K562 (cell line): ENCODE measurements around the gene OPRD1. TPM values are rescaled to one million over a fixed set of nuclear protein-coding genes. Genes with fewer than 3 reads are reported as not detected.

Source experiments
- ATAC-seq: fragments of 200-7000 bp; cut with Tn5 transposase; 3 replicates; pipeline ENCODE4 v1.9.1; 2020; ENCODE audit warnings: moderate library complexity
- BruUV-seq: library from RNA; stranded (reverse); fragments of 400-500 nt; replicated peaks from 2 replicates; lab custom pipeline; 2021; lab: Mats Ljungman, UMichigan
- CTCF ChIA-PET: fragments of 300-600 bp; formaldehyde crosslinking; extraction: SDS; loops from one replicate; lab custom pipeline; 2021; ENCODE audit warnings: low intra/inter-chr PET ratio; lab: Yijun Ruan, JAX
- POLR2A ChIA-PET: fragments of 300-600, 350-650 bp; sonication (Branson Sonifier 250); formaldehyde crosslinking; extraction: SDS; loops from one replicate; lab custom pipeline; 2021; ENCODE audit warnings: antibody characterized with exemption, inconsistent platforms; lab: Yijun Ruan, JAX
- DNase-seq, 4 experiments: peaks; one replicate each; pipeline versions ENCODE4 v3.0.0 to v3.0.0-alpha.2; 2011 to 2018; ENCODE audit warnings: low spot score in 3 of 4, mixed read lengths in 3 of 4; ENCODE audit errors: extremely low read depth in 1 of 4
- FAIRE-seq: peaks from 2 replicates; lab custom pipeline; 2011; peaks lifted over from hg19 to GRCh38; lab: Jason Lieb, UNC
- H2AFZ ChIP-seq: 2 replicates; pipeline ENCODE4 v1.6.0; 2011; ENCODE audit warnings: low read depth, low read length, control low read depth, inconsistent platforms
- H3K27ac ChIP-seq: fragments of 200-600 bp; 3 replicates; pipeline ENCODE4 v1.8.0; 2011; ENCODE audit warnings: low read depth, mild to moderate bottlenecking, control low read depth, inconsistent platforms, low read length, moderate library complexity, mixed read lengths; ENCODE audit errors: extremely low read depth
- H3K27me3 ChIP-seq, 2 experiments: fragments of 300-600 bp in 1 of 2; 2 replicates in 1 of 2; 3 replicates in 1 of 2; pipeline versions ENCODE4 v1.6.0 to v1.8.0; 2011; ENCODE audit warnings: inconsistent platforms in 2 of 2, low read length in 2 of 2, mild to moderate bottlenecking in 1 of 2, mixed read lengths in 1 of 2, moderate library complexity in 1 of 2; ENCODE audit not compliant: control insufficient read depth in 2 of 2, insufficient read depth in 2 of 2
- H3K36me3 ChIP-seq: fragments of 300-600 bp; 3 replicates; pipeline ENCODE4 v1.8.0; 2011; ENCODE audit warnings: mild to moderate bottlenecking, low read length, inconsistent platforms; ENCODE audit not compliant: control insufficient read depth, insufficient read depth
- H3K4me1 ChIP-seq, 2 experiments: fragments of 200-600 bp in 1 of 2; replicated peaks in 1 of 2; 2 replicates in 1 of 2; 3 replicates in 1 of 2; pipeline versions ENCODE4 v1.5.1 to v1.8.0; 2011; ENCODE audit warnings: inconsistent platforms in 2 of 2, low read length in 2 of 2, mild to moderate bottlenecking in 1 of 2, mixed read lengths in 1 of 2, moderate library complexity in 1 of 2; ENCODE audit not compliant: control insufficient read depth in 2 of 2, insufficient read depth in 2 of 2
- H3K4me2 ChIP-seq: 2 replicates; pipeline ENCODE4 v1.6.1; 2011; ENCODE audit warnings: low read length, control low read depth, inconsistent platforms, mixed read lengths; ENCODE audit not compliant: insufficient read depth
- H3K4me3 ChIP-seq: fragments of 200-600 bp; sonication (generic), shearing (Covaris generic); 2 replicates; pipeline ENCODE4 v1.5.1; 2016; ENCODE audit warnings: control low read depth, inconsistent platforms
- H3K79me2 ChIP-seq: fragments of 200-600 bp; 3 replicates; pipeline ENCODE4 v1.8.0; 2011; ENCODE audit warnings: low read length, inconsistent platforms; ENCODE audit not compliant: control insufficient read depth, insufficient read depth
- H3K9ac ChIP-seq, 2 experiments: 2 replicates each; pipeline versions ENCODE4 v1.6.0 to v1.6.1; 2011; ENCODE audit warnings: low read depth in 2 of 2, low read length in 2 of 2, control low read depth in 1 of 2, inconsistent platforms in 1 of 2, mild to moderate bottlenecking in 1 of 2, mixed read lengths in 1 of 2; ENCODE audit not compliant: insufficient read depth in 1 of 2
- H3K9me1 ChIP-seq: one replicate; pipeline ENCODE4 v1.6.0; 2011; ENCODE audit warnings: inconsistent platforms, mild to moderate bottlenecking, low read length, moderate library complexity; ENCODE audit not compliant: control insufficient read depth, insufficient read depth
- H3K9me3 ChIP-seq: replicated peaks from 2 replicates; pipeline ENCODE4 v1.5.1; 2011; ENCODE audit warnings: low read depth, low read length, inconsistent platforms; ENCODE audit not compliant: control insufficient read depth, insufficient read depth
- H4K20me1 ChIP-seq: replicated peaks from 2 replicates; pipeline ENCODE4 v1.6.1; 2011; ENCODE audit warnings: low read length, inconsistent platforms, mixed read lengths; ENCODE audit not compliant: control insufficient read depth, insufficient read depth
- ELK3 ChIP-seq: fragments of 450-650 bp; formaldehyde crosslinking; IDR thresholded peaks from 2 replicates; pipeline ENCODE4 v1.4.0; 2020; ENCODE audit warnings: mild to moderate bottlenecking
- RNF2 ChIP-seq: sonication (generic); IDR thresholded peaks from 2 replicates; pipeline ENCODE4 v1.6.1; 2016
- SP2 ChIP-seq: IDR thresholded peaks from 2 replicates; pipeline ENCODE4 v1.6.1; 2011; ENCODE audit warnings: mild to moderate bottlenecking, low read depth, low read length, moderate library complexity; ENCODE audit not compliant: poor library complexity, severe bottlenecking; ENCODE audit errors: extremely low read depth
- WGBS: fragments of 100-300 bp; shearing (Covaris generic); methylation state at CpG from one replicate; pipeline ENCODE4 v1.1.6; 2016; ENCODE audit warnings: low coverage, mixed read lengths; ENCODE audit not compliant: insufficient coverage; ENCODE audit errors: missing lambda C conversion rate; 5-methylcytosine and 5-hydroxymethylcytosine counted together
- in situ Hi-C: fragments of 300-500 bp; cut with MboI; formaldehyde crosslinking; loops from 4 replicates; pipeline ENCODE4 v1.15.0; 2018; ENCODE audit warnings: inconsistent platforms, mixed read lengths
- intact Hi-C: fragments of 100-400 bp; cut with micrococcal nuclease; formaldehyde crosslinking; loops from 2 replicates; pipeline ENCODE4 v1.14.2; 2022
- polyA plus RNA-seq, 8 experiments: library from polyadenylated mRNA; depleted of rRNA in 4 of 8; stranded (reverse) in 5 of 8; unstranded in 3 of 8; fragments of >200 nt; fragmentation: Nextera tagmentation in 2 of 8; fragmentation: Illumina TruSeq in 1 of 8; extraction: Ambion mirVana in 2 of 8; extraction: Trizol in 1 of 8; gene quantifications; 2 replicates each; pipeline versions ENCODE4 v1.2.1 to v1.2.3, GENCODE V29; 2011 to 2014; ENCODE audit warnings: inconsistent platforms in 1 of 8, missing spikeins in 1 of 8
- total RNA-seq, 7 experiments: library from RNA; depleted of rRNA in 6 of 7; stranded (reverse); fragments of >200 nt in 6 of 7; fragmentation: Illumina TruSeq in 2 of 7; extraction: Trizol in 2 of 7; gene quantifications; 2 replicates each; pipeline versions ENCODE4 v1.2.1 to v1.2.3, GENCODE V29; 2011 to 2021; ENCODE audit warnings: low replicate concordance in 1 of 7

OPRD1 gene
- total and polyA plus RNA-seq, 9 of the 15 experiments (the other 6 are each of a cell fraction or from before 2014, with no cell fraction given): under 0.01 to 0.03 (median under 0.01) TPM; not detected in 6

GRCh38 chr1:28811369-28811765, 603 bp upstream of the OPRD1 start:
- ATAC-seq (no peak), FAIRE-seq (no peak), DNase-seq (no peak)
- in situ Hi-C loops: no loop called here
- Histone ChIP-seq H3K36me3 (no peaks in the 10 kb centered on the region), H3K9ac (no peak overlapping the region), H3K4me2 (no peak overlapping the region), H3K79me2 (no peaks in the 10 kb centered on the region), H3K9me1 (no peaks in the 10 kb centered on the region), H2AFZ (no peak overlapping the region), H3K27ac (no peak overlapping the region), H3K4me3 (no peak overlapping the region), H3K9me3 (no peaks in the 10 kb centered on the region), H4K20me1 (peaks cover 20% of the 10 kb centered on the region; the same call in 1 of the 2 replicates), H3K27me3 (peaks cover 55 to 76% of the 10 kb centered on the region in 2 experiments), H3K4me1 (peaks cover 0 to 21% of the 10 kb centered on the region in 2 experiments; a peak in 2 of 5 replicates)
- ChIA-PET CTCF (no interaction called here), POLR2A (no interaction called here)
- 13% methylated on average over 9 of the region's 9 CpGs for WGBS
- no peak for TF ChIP-seq RNF2
- TF ChIP-seq SP2: no peak
- TF ChIP-seq ELK3: no peak
- BruUV-seq: no TSS peak
- intact Hi-C loops: no loop called here
